WTC11 (cell line): ENCODE measurements around the gene UCN3. TPM values are rescaled to one million over a fixed set of nuclear protein-coding genes. Genes with fewer than 3 reads are reported as not detected.

ENCODE experiments used
- ATAC-seq: fragments of 200-7000 bp; cut with Tn5 transposase; 2 replicates; pipeline ENCODE4 v1.10.0; 2021; ENCODE audit warnings: mild to moderate bottlenecking, moderate library complexity
- CTCF ChIA-PET: fragments of 300-600 bp; sonication (Branson Sonifier 250); formaldehyde crosslinking; loops from one replicate; lab custom pipeline; 2021; ENCODE audit warnings: antibody characterized with exemption; lab: Charles Lee
- POLR2A ChIA-PET: fragments of 350-600 bp; sonication (Branson Sonifier 250); formaldehyde crosslinking; loops from one replicate; lab custom pipeline; 2021; ENCODE audit warnings: antibody characterized with exemption; lab: Charles Lee
- DNase-seq: peaks from one replicate; pipeline ENCODE4 v3.0.0; 2021; ENCODE audit warnings: low spot score
- H3K27ac Mint-ChIP-seq: 2 replicates; pipeline ENCODE4 v1.8.0; 2021; ENCODE audit warnings: mixed read lengths
- H3K27me3 Mint-ChIP-seq: 2 replicates; pipeline ENCODE4 v1.8.0; 2021; ENCODE audit warnings: low read depth, mild to moderate bottlenecking, moderate library complexity, mixed read lengths
- H3K36me3 Mint-ChIP-seq: 2 replicates; pipeline ENCODE4 v1.8.0; 2021; ENCODE audit warnings: mixed read lengths
- H3K4me1 Mint-ChIP-seq: 2 replicates; pipeline ENCODE4 v1.8.0; 2022; ENCODE audit warnings: mixed read lengths
- H3K4me3 Mint-ChIP-seq: 2 replicates; pipeline ENCODE4 v1.8.0; 2021; ENCODE audit warnings: mild to moderate bottlenecking, moderate library complexity, mixed read lengths
- H3K9me3 Mint-ChIP-seq: 2 replicates; pipeline ENCODE4 v1.8.0; 2021; ENCODE audit warnings: mixed read lengths
- CREM ChIP-seq: sonication (generic); formaldehyde crosslinking; IDR thresholded peaks from 2 replicates; pipeline ENCODE4 v1.8.1; 2022; ENCODE audit warnings: mild to moderate bottlenecking, missing genetic modification reagents, moderate library complexity
- FOXJ3 ChIP-seq: sonication (generic); formaldehyde crosslinking; IDR thresholded peaks from 2 replicates; pipeline ENCODE4 v1.9.0; 2021; ENCODE audit warnings: missing genetic modification reagents, mild to moderate bottlenecking, borderline replicate concordance
- FOXP1 ChIP-seq: sonication (generic); formaldehyde crosslinking; IDR thresholded peaks from 2 replicates; pipeline ENCODE4 v1.8.0; 2022; ENCODE audit warnings: missing genetic modification reagents, mild to moderate bottlenecking, moderate library complexity, borderline replicate concordance
- JUN ChIP-seq: sonication (generic); formaldehyde crosslinking; IDR thresholded peaks from 2 replicates; pipeline ENCODE4 v1.8.0; 2023; ENCODE audit warnings: mild to moderate bottlenecking, missing genetic modification reagents
- MAX ChIP-seq: sonication (generic); formaldehyde crosslinking; IDR thresholded peaks from 2 replicates; pipeline ENCODE4 v1.8.0; 2022; ENCODE audit warnings: mild to moderate bottlenecking, missing genetic modification reagents
- MXD4 ChIP-seq: fragments of 250-450 bp; sonication (Bioruptor Pico); IDR thresholded peaks from 2 replicates; pipeline ENCODE4 v1.8.0; 2021; ENCODE audit warnings: mild to moderate bottlenecking, moderate library complexity, borderline replicate concordance
- OVOL2 ChIP-seq: fragments of 250-450 bp; sonication (Bioruptor Pico); IDR thresholded peaks from 2 replicates; pipeline ENCODE4 v1.9.0; 2021; ENCODE audit warnings: mild to moderate bottlenecking, borderline replicate concordance
- PRRX2 ChIP-seq: fragments of 250-450 bp; sonication (Bioruptor Pico); IDR thresholded peaks from 2 replicates; pipeline ENCODE4 v1.8.0; 2021; ENCODE audit warnings: mild to moderate bottlenecking
- RORB ChIP-seq: fragments of 250-450 bp; sonication (Bioruptor Pico); IDR thresholded peaks from 2 replicates; pipeline ENCODE4 v1.9.0; 2021; ENCODE audit warnings: mild to moderate bottlenecking
- SOX15 ChIP-seq: fragments of 250-450 bp; sonication (Bioruptor Pico); IDR thresholded peaks from 2 replicates; pipeline ENCODE4 v1.9.0; 2021; ENCODE audit warnings: mild to moderate bottlenecking
- TEAD4 ChIP-seq: sonication (generic); formaldehyde crosslinking; IDR thresholded peaks from 2 replicates; pipeline ENCODE4 v1.8.0; 2022; ENCODE audit warnings: mild to moderate bottlenecking, missing genetic modification reagents
- ZBTB21 ChIP-seq: sonication (generic); formaldehyde crosslinking; IDR thresholded peaks from 2 replicates; pipeline ENCODE4 v1.8.1; 2023; ENCODE audit warnings: mild to moderate bottlenecking, missing genetic modification reagents, borderline replicate concordance
- ZNF416 ChIP-seq: fragments of 250-450 bp; sonication (Bioruptor Pico); IDR thresholded peaks from 2 replicates; pipeline ENCODE4 v1.9.0; 2021; ENCODE audit warnings: mild to moderate bottlenecking, inconsistent platforms
- ZNF512 ChIP-seq: sonication (generic); formaldehyde crosslinking; IDR thresholded peaks from 2 replicates; pipeline ENCODE4 v1.8.1; 2022; ENCODE audit warnings: missing genetic modification reagents, borderline replicate concordance
- total RNA-seq: library from RNA; stranded (reverse); gene quantifications from 3 replicates; pipeline ENCODE4 v1.2.3, GENCODE V29; 2021
- TF ChIP-seq, protein P1 (sequence below): sonication (generic); formaldehyde crosslinking; IDR thresholded peaks from 2 replicates; pipeline ENCODE4 v1.8.0; 2022; ENCODE audit warnings: mild to moderate bottlenecking, missing genetic modification reagents
- TF ChIP-seq, protein P2 (sequence below): sonication (generic); formaldehyde crosslinking; IDR thresholded peaks from 2 replicates; pipeline ENCODE4 v1.8.0; 2023; ENCODE audit warnings: missing genetic modification reagents, mild to moderate bottlenecking, borderline replicate concordance
- TF ChIP-seq, protein P3 (sequence below): sonication (generic); formaldehyde crosslinking; IDR thresholded peaks from 2 replicates; pipeline ENCODE4 v1.8.1; 2023; ENCODE audit warnings: mild to moderate bottlenecking, missing genetic modification reagents
- TF ChIP-seq, protein P4 (sequence below): sonication (generic); formaldehyde crosslinking; IDR thresholded peaks from 2 replicates; pipeline ENCODE4 v1.8.1; 2023; ENCODE audit warnings: mild to moderate bottlenecking, missing genetic modification reagents, moderate library complexity

Gene UCN3
- total RNA-seq, 1 experiment from 2014 or later, result not detected

- no peak for DNase-seq
- no peak overlapping the region for H3K27ac Mint-ChIP-seq
- no peak for ATAC-seq
- no peak overlapping the region for H3K4me3 Mint-ChIP-seq
- no peaks in the 10 kb centered on the region for H3K36me3 Mint-ChIP-seq
- TF ChIP-seq ZNF512 (CRISPR knock-in tag), result no peak
- TF ChIP-seq, protein P1, sequence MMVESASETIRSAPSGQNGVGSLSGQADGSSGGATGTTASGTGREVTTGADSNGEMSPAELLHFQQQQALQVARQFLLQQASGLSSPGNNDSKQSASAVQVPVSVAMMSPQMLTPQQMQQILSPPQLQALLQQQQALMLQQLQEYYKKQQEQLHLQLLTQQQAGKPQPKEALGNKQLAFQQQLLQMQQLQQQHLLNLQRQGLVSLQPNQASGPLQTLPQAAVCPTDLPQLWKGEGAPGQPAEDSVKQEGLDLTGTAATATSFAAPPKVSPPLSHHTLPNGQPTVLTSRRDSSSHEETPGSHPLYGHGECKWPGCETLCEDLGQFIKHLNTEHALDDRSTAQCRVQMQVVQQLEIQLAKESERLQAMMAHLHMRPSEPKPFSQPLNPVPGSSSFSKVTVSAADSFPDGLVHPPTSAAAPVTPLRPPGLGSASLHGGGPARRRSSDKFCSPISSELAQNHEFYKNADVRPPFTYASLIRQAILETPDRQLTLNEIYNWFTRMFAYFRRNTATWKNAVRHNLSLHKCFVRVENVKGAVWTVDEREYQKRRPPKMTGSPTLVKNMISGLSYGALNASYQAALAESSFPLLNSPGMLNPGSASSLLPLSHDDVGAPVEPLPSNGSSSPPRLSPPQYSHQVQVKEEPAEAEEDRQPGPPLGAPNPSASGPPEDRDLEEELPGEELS (CRISPR knock-in tag), result no peak
- TF ChIP-seq CREM (CRISPR knock-in tag), result no peak
- no peak for TF ChIP-seq MXD4 (CRISPR knock-in tag)
- H3K9me3 Mint-ChIP-seq, result peaks cover 5% of the 10 kb centered on the region; the same call in 1 of the 2 replicates
- no peaks in the 10 kb centered on the region for H3K27me3 Mint-ChIP-seq
- no peaks in the 10 kb centered on the region for H3K4me1 Mint-ChIP-seq
- ChIA-PET POLR2A (no interaction called here), CTCF (interaction anchor here (1.4 kb wide), 1 partner anchor 513 kb away, joined by 3 read pairs; no protein-coding TSS in a partner anchor)
Measured at GRCh38 chr10:5362873-5363272, 1.9 kb upstream of the UCN3 start.

GRCh38 chr10:5364374-5364773 is 392 bp upstream of the UCN3 start:
- DNase-seq, result no peak
- no peak overlapping the region for H3K4me3 Mint-ChIP-seq
- ATAC-seq, result no peak
- TF ChIP-seq JUN (CRISPR knock-in tag) (no peak), FOXJ3 (CRISPR knock-in tag) (no peak), OVOL2 (no peak), ZNF416 (CRISPR knock-in tag) (no peak), ZBTB21 (CRISPR knock-in tag) (no peak), RORB (CRISPR knock-in tag) (no peak), TEAD4 (no peak), FOXP1 (no peak), PRRX2 (CRISPR knock-in tag) (no peak), SOX15 (CRISPR knock-in tag) (no peak), MAX (CRISPR knock-in tag) (no peak)
- TF ChIP-seq, protein P2, sequence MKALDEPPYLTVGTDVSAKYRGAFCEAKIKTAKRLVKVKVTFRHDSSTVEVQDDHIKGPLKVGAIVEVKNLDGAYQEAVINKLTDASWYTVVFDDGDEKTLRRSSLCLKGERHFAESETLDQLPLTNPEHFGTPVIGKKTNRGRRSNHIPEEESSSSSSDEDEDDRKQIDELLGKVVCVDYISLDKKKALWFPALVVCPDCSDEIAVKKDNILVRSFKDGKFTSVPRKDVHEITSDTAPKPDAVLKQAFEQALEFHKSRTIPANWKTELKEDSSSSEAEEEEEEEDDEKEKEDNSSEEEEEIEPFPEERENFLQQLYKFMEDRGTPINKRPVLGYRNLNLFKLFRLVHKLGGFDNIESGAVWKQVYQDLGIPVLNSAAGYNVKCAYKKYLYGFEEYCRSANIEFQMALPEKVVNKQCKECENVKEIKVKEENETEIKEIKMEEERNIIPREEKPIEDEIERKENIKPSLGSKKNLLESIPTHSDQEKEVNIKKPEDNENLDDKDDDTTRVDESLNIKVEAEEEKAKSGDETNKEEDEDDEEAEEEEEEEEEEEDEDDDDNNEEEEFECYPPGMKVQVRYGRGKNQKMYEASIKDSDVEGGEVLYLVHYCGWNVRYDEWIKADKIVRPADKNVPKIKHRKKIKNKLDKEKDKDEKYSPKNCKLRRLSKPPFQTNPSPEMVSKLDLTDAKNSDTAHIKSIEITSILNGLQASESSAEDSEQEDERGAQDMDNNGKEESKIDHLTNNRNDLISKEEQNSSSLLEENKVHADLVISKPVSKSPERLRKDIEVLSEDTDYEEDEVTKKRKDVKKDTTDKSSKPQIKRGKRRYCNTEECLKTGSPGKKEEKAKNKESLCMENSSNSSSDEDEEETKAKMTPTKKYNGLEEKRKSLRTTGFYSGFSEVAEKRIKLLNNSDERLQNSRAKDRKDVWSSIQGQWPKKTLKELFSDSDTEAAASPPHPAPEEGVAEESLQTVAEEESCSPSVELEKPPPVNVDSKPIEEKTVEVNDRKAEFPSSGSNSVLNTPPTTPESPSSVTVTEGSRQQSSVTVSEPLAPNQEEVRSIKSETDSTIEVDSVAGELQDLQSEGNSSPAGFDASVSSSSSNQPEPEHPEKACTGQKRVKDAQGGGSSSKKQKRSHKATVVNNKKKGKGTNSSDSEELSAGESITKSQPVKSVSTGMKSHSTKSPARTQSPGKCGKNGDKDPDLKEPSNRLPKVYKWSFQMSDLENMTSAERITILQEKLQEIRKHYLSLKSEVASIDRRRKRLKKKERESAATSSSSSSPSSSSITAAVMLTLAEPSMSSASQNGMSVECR, result no peak
- TF ChIP-seq, protein P3, sequence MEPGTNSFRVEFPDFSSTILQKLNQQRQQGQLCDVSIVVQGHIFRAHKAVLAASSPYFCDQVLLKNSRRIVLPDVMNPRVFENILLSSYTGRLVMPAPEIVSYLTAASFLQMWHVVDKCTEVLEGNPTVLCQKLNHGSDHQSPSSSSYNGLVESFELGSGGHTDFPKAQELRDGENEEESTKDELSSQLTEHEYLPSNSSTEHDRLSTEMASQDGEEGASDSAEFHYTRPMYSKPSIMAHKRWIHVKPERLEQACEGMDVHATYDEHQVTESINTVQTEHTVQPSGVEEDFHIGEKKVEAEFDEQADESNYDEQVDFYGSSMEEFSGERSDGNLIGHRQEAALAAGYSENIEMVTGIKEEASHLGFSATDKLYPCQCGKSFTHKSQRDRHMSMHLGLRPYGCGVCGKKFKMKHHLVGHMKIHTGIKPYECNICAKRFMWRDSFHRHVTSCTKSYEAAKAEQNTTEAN (CRISPR knock-in tag), result no peak
- TF ChIP-seq, protein P4, sequence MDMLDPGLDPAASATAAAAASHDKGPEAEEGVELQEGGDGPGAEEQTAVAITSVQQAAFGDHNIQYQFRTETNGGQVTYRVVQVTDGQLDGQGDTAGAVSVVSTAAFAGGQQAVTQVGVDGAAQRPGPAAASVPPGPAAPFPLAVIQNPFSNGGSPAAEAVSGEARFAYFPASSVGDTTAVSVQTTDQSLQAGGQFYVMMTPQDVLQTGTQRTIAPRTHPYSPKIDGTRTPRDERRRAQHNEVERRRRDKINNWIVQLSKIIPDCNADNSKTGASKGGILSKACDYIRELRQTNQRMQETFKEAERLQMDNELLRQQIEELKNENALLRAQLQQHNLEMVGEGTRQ (CRISPR knock-in tag), result no peak
- ChIA-PET CTCF (interaction anchor here (1.4 kb wide), 1 partner anchor 514 kb away, joined by 3 read pairs; no protein-coding TSS in a partner anchor), POLR2A (no interaction called here)
- no peaks in the 10 kb centered on the region for H3K27me3 Mint-ChIP-seq
- no peaks in the 10 kb centered on the region for H3K36me3 Mint-ChIP-seq
- no peaks in the 10 kb centered on the region for H3K4me1 Mint-ChIP-seq
- H3K27ac Mint-ChIP-seq, result no peak overlapping the region
- H3K9me3 Mint-ChIP-seq, result peaks cover 8% of the 10 kb centered on the region
